ENCODE results near the gene SFRP2.

SFRP2 gene

GRCh38 chr4:153773236-153773690 is 15.6 kb downstream of the SFRP2 start:
- no peak overlapping the region for H3K27ac Mint-ChIP-seq
- peaks cover 31% of the 10 kb centered on the region for H3K27me3 Mint-ChIP-seq
- H3K4me3 Mint-ChIP-seq: no peak overlapping the region

GRCh38 chr4:153771046-153771445 is 17.8 kb downstream of the SFRP2 start:
- intact Hi-C loops (cut with micrococcal nuclease): no loop called here
- Mint-ChIP-seq H3K4me3 (no peak overlapping the region), H3K27ac (no peak overlapping the region), H3K9me3 (peaks cover 8% of the 10 kb centered on the region), H3K36me3 (ENCODE audit: low read depth) (no peaks in the 10 kb centered on the region), H3K27me3 (peaks cover 25% of the 10 kb centered on the region), H3K4me1 (ENCODE audit: low read depth) (peaks cover under 1% of the 10 kb centered on the region)

More at GRCh38 chr4:153773236-153773690, 15.6 kb downstream of the SFRP2 start:
- peaks cover 12% of the 10 kb centered on the region for H3K9me3 Mint-ChIP-seq
- no peaks in the 10 kb centered on the region for H3K36me3 Mint-ChIP-seq (ENCODE audit: low read depth)
- intact Hi-C loops (cut with micrococcal nuclease): no loop called here
- H3K4me1 Mint-ChIP-seq (ENCODE audit: low read depth): peaks cover 8% of the 10 kb centered on the region

- Mint-ChIP-seq H3K4me3 (no peak overlapping the region), H3K27ac (no peak overlapping the region), H3K9me3 (peaks cover 5% of the 10 kb centered on the region), H3K27me3 (peaks cover 26% of the 10 kb centered on the region), H3K4me1 (ENCODE audit: low read depth) (no peaks in the 10 kb centered on the region), H3K36me3 (ENCODE audit: low read depth) (no peaks in the 10 kb centered on the region)
- intact Hi-C loops (cut with micrococcal nuclease): no loop called here
Observed at GRCh38 chr4:153766758-153767157, 22.1 kb downstream of the SFRP2 start.

- H3K4me1 Mint-ChIP-seq (ENCODE audit: low read depth): no peaks in the 10 kb centered on the region
- intact Hi-C loops (cut with micrococcal nuclease): no loop called here
- H3K9me3 Mint-ChIP-seq: no peaks in the 10 kb centered on the region
- H3K4me3 Mint-ChIP-seq: no peak overlapping the region
- H3K27ac Mint-ChIP-seq: no peak overlapping the region
- H3K27me3 Mint-ChIP-seq: peaks cover 31% of the 10 kb centered on the region
- H3K36me3 Mint-ChIP-seq (ENCODE audit: low read depth): no peaks in the 10 kb centered on the region
Observed at GRCh38 chr4:153765894-153766293, 23.0 kb downstream of the SFRP2 start.

GRCh38 chr4:153764601-153765368 is 24.1 kb downstream of the SFRP2 start:
- H3K27ac Mint-ChIP-seq: no peak overlapping the region
- intact Hi-C loops (cut with micrococcal nuclease): loop anchor here (5.0 kb wide), 1 partner anchor 337 kb away; no protein-coding TSS in a partner anchor
- H3K9me3 Mint-ChIP-seq: no peaks in the 10 kb centered on the region

GRCh38 chr4:153763404-153763803 is 25.5 kb downstream of the SFRP2 start:
- Mint-ChIP-seq H3K36me3 (ENCODE audit: low read depth) (no peaks in the 10 kb centered on the region), H3K27ac (no peak overlapping the region), H3K4me3 (no peak overlapping the region), H3K4me1 (ENCODE audit: low read depth) (peaks cover 16% of the 10 kb centered on the region), H3K27me3 (peaks cover 45% of the 10 kb centered on the region), H3K9me3 (no peaks in the 10 kb centered on the region)
- intact Hi-C loops (cut with micrococcal nuclease): loop anchor here (5.0 kb wide), 1 partner anchor 336 kb away; no protein-coding TSS in a partner anchor

More at GRCh38 chr4:153764601-153765368, 24.1 kb downstream of the SFRP2 start:
- H3K4me3 Mint-ChIP-seq: no peak overlapping the region
- no peaks in the 10 kb centered on the region for H3K36me3 Mint-ChIP-seq (ENCODE audit: low read depth)
- peaks cover 37% of the 10 kb centered on the region for H3K27me3 Mint-ChIP-seq
- peaks cover 4% of the 10 kb centered on the region for H3K4me1 Mint-ChIP-seq (ENCODE audit: low read depth)

GRCh38 chr4:153759407-153760316 is 29.2 kb downstream of the SFRP2 start, which contains the start of gene RNF175:
Gene RNF175 (minus strand): TSS chr4:153760024. CDS start chr4:153759862, 162 bp downstream.
- Mint-ChIP-seq H3K4me3 (peak within 1 kb of the TSS; percentile 71), H3K27me3 (peaks cover 60% of the 10 kb centered on the region), H3K4me1 (ENCODE audit: low read depth) (peaks cover 33% of the 10 kb centered on the region), H3K36me3 (ENCODE audit: low read depth) (no peaks in the 10 kb centered on the region), H3K9me3 (no peaks in the 10 kb centered on the region), H3K27ac (no peak within 1 kb of the TSS)
- intact Hi-C loops (cut with micrococcal nuclease): loop anchor here (5.0 kb wide), 1 partner anchor 332 kb away; no protein-coding TSS in a partner anchor

- no peak overlapping the region for H3K27ac Mint-ChIP-seq
- H3K27me3 Mint-ChIP-seq: peaks cover 60% of the 10 kb centered on the region
- H3K9me3 Mint-ChIP-seq: no peaks in the 10 kb centered on the region
- intact Hi-C loops (cut with micrococcal nuclease): no loop called here
- H3K36me3 Mint-ChIP-seq (ENCODE audit: low read depth): no peaks in the 10 kb centered on the region
- peak overlapping the region; percentile 71 for H3K4me3 Mint-ChIP-seq
- H3K4me1 Mint-ChIP-seq (ENCODE audit: low read depth): peaks cover 33% of the 10 kb centered on the region
Observed at GRCh38 chr4:153758688-153759406, 30.0 kb downstream of the SFRP2 start.

- Mint-ChIP-seq H3K4me3 (no peak overlapping the region), H3K9me3 (no peaks in the 10 kb centered on the region), H3K4me1 (ENCODE audit: low read depth) (peaks cover 33% of the 10 kb centered on the region), H3K27ac (no peak overlapping the region), H3K27me3 (peaks cover 55% of the 10 kb centered on the region), H3K36me3 (ENCODE audit: low read depth) (no peaks in the 10 kb centered on the region)
- intact Hi-C loops (cut with micrococcal nuclease): no loop called here
Observed at GRCh38 chr4:153758136-153758535, 30.7 kb downstream of the SFRP2 start.

- Mint-ChIP-seq H3K27me3 (peaks cover 52% of the 10 kb centered on the region), H3K9me3 (no peaks in the 10 kb centered on the region), H3K4me3 (no peak overlapping the region), H3K36me3 (ENCODE audit: low read depth) (no peaks in the 10 kb centered on the region), H3K4me1 (ENCODE audit: low read depth) (peaks cover 33% of the 10 kb centered on the region), H3K27ac (peak overlapping the region; percentile 54)
- intact Hi-C loops (cut with micrococcal nuclease): no loop called here
Observed at GRCh38 chr4:153757407-153757806, 31.5 kb downstream of the SFRP2 start.

- intact Hi-C loops (cut with micrococcal nuclease): no loop called here
- peaks cover 32% of the 10 kb centered on the region for H3K27me3 Mint-ChIP-seq
- H3K4me3 Mint-ChIP-seq: no peak overlapping the region
- peaks cover 32% of the 10 kb centered on the region for H3K4me1 Mint-ChIP-seq (ENCODE audit: low read depth)
- H3K9me3 Mint-ChIP-seq: no peaks in the 10 kb centered on the region
- H3K27ac Mint-ChIP-seq: no peak overlapping the region
- no peaks in the 10 kb centered on the region for H3K36me3 Mint-ChIP-seq (ENCODE audit: low read depth)
Observed at GRCh38 chr4:153755186-153755585, 33.7 kb downstream of the SFRP2 start.

- H3K27ac Mint-ChIP-seq: no peak overlapping the region
- H3K9me3 Mint-ChIP-seq: no peaks in the 10 kb centered on the region
- H3K4me3 Mint-ChIP-seq: no peak overlapping the region
- peaks cover 35% of the 10 kb centered on the region for H3K4me1 Mint-ChIP-seq (ENCODE audit: low read depth)
- intact Hi-C loops (cut with micrococcal nuclease): loop anchor here (1.0 to 2.0 kb wide), 2 partner anchors 116 to 406 kb away; partner anchors contain the start of gene MND1
- no peaks in the 10 kb centered on the region for H3K27me3 Mint-ChIP-seq
- no peaks in the 10 kb centered on the region for H3K36me3 Mint-ChIP-seq (ENCODE audit: low read depth)
Observed at GRCh38 chr4:153750197-153750817, 38.6 kb downstream of the SFRP2 start.

GRCh38 chr4:153748378-153748777 is 40.5 kb downstream of the SFRP2 start:
- Mint-ChIP-seq H3K36me3 (ENCODE audit: low read depth) (no peaks in the 10 kb centered on the region), H3K27me3 (no peaks in the 10 kb centered on the region), H3K27ac (peak overlapping the region; percentile 89), H3K4me1 (ENCODE audit: low read depth) (peaks cover 39% of the 10 kb centered on the region), H3K4me3 (no peak overlapping the region), H3K9me3 (no peaks in the 10 kb centered on the region)
- intact Hi-C loops (cut with micrococcal nuclease): loop anchor here (5.0 to 10.0 kb wide), 3 partner anchors 66 to 604 kb away; partner anchors contain the start of gene TLR2
